CD4-positive, alpha-beta memory T cell (primary cell): ENCODE results near the gene S100A14. TPM values are rescaled to one million over a fixed set of nuclear protein-coding genes. Genes with fewer than 3 reads are reported as not detected.
A peak's percentile ranks its signal among the peaks of the same experiment; 100 is the strongest.
"Not testable (repeated sequence)": the region's sequence is repeated elsewhere in the genome, so short reads cannot be mapped to it uniquely, and the experiment has no call there.

ENCODE experiments used
- CTCF ChIA-PET: fragments of 350-600 bp; sonication (Branson Sonifier 250); formaldehyde crosslinking; loops from one replicate; lab custom pipeline; 2021; ENCODE audit warnings: inconsistent platforms; ENCODE audit not compliant: partially characterized antibody; lab: Charles Lee
- POLR2A ChIA-PET: fragments of 350-600 bp; sonication (Branson Sonifier 250); formaldehyde crosslinking; loops from one replicate; lab custom pipeline; 2021; ENCODE audit not compliant: partially characterized antibody; lab: Charles Lee
- DNase-seq, 5 donors: peaks; one replicate each; pipeline versions ENCODE4 v3.0.0 to v3.0.0-alpha.2; 2020 to 2022; ENCODE audit warnings: mixed read lengths in 1 of 5
- H3K27ac ChIP-seq: one replicate; pipeline ENCODE4 v1.7.0; 2013; ENCODE audit warnings: low read depth, low read length
- H3K27me3 ChIP-seq: 2 replicates; pipeline ENCODE4 v1.7.0; 2013; ENCODE audit warnings: mild to moderate bottlenecking, low read length, moderate library complexity; ENCODE audit not compliant: insufficient read depth
- H3K36me3 ChIP-seq: 2 replicates; pipeline ENCODE4 v1.7.0; 2013; ENCODE audit warnings: mild to moderate bottlenecking, low read length, moderate library complexity; ENCODE audit not compliant: insufficient read depth
- H3K4me1 ChIP-seq: 2 replicates; pipeline ENCODE4 v1.7.0; 2013; ENCODE audit warnings: mild to moderate bottlenecking, low read length, moderate library complexity; ENCODE audit not compliant: insufficient read depth
- H3K4me3 ChIP-seq, 2 donors: one replicate each; pipeline ENCODE4 v1.7.0; 2013; ENCODE audit warnings: low read length in 2 of 2, mild to moderate bottlenecking in 1 of 2
- H3K9me3 ChIP-seq, 2 donors: one replicate each; pipeline ENCODE4 v1.7.0; 2013; ENCODE audit warnings: low read length in 2 of 2, control low read depth in 1 of 2; ENCODE audit not compliant: control insufficient read depth in 1 of 2
- H3K27ac Mint-ChIP-seq, 7 donors: one replicate each; pipeline ENCODE4 v1.8.0; 2020 to 2021; ENCODE audit warnings: mixed read lengths in 7 of 7, mild to moderate bottlenecking in 6 of 7, inconsistent platforms in 3 of 7, moderate library complexity in 3 of 7
- H3K27me3 Mint-ChIP-seq, 2 donors: one replicate each; pipeline ENCODE4 v1.8.0; 2020 to 2021; ENCODE audit warnings: mixed read lengths in 2 of 2
- H3K36me3 Mint-ChIP-seq, 2 donors: one replicate each; pipeline ENCODE4 v1.8.0; 2020 to 2021; ENCODE audit warnings: mixed read lengths in 2 of 2, inconsistent platforms in 1 of 2, mild to moderate bottlenecking in 1 of 2
- H3K4me1 Mint-ChIP-seq, 4 donors: one replicate each; pipeline ENCODE4 v1.8.0; 2020 to 2021; ENCODE audit warnings: mixed read lengths in 4 of 4, mild to moderate bottlenecking in 1 of 4
- H3K4me3 Mint-ChIP-seq, 8 donors: one replicate each; pipeline ENCODE4 v1.8.0; 2020 to 2021; ENCODE audit warnings: mixed read lengths in 8 of 8, mild to moderate bottlenecking in 7 of 8, moderate library complexity in 6 of 8, inconsistent platforms in 3 of 8
- H3K9me3 Mint-ChIP-seq, 8 donors: one replicate each; pipeline ENCODE4 v1.8.0; 2020 to 2021; ENCODE audit warnings: mixed read lengths in 8 of 8, mild to moderate bottlenecking in 5 of 8, inconsistent platforms in 3 of 8, moderate library complexity in 1 of 8
- intact Hi-C: fragments of 100-400 bp; cut with micrococcal nuclease; formaldehyde crosslinking; loops from one replicate; pipeline ENCODE4 v1.15.1; 2023
- polyA plus RNA-seq, 2 donors: library from polyadenylated mRNA; unstranded; fragments of 300-500 nt; fragmentation: Illumina TruSeq; gene quantifications; one replicate each; pipeline ENCODE4 v1.2.3, GENCODE V29; 2021
- total RNA-seq, 2 experiments: library from RNA; stranded (reverse); gene quantifications; one replicate each; pipeline ENCODE4 v1.2.3, GENCODE V29; 2021

Gene S100A14
- total and polyA plus RNA-seq, 4 experiments from 2014 or later = not detected

GRCh38 chr1:153599847-153600246 is 16.3 kb downstream of the S100A14 start:
- Mint-ChIP-seq H3K27me3 (no peaks in the 10 kb centered on the region), H3K4me3 (no peak overlapping the region), H3K4me1 (peaks cover 0 to 16% (median 5%) of the 10 kb centered on the region in 4 donors), H3K36me3 (no peaks in the 10 kb centered on the region), H3K9me3 (no peaks in the 10 kb centered on the region), H3K27ac (no peak overlapping the region)
- DNase-seq = no peak
- intact Hi-C loops = no loop called here
- Histone ChIP-seq H3K9me3 (no peaks in the 10 kb centered on the region), H3K27ac (no peak overlapping the region), H3K4me3 (no peak overlapping the region), H3K36me3 (no peaks in the 10 kb centered on the region), H3K4me1 (peaks cover 7% of the 10 kb centered on the region), H3K27me3 (no peaks in the 10 kb centered on the region)
- POLR2A ChIA-PET = no interaction called here
- CTCF ChIA-PET = no interaction called here

GRCh38 chr1:153598309-153599172 is 17.6 kb downstream of the S100A14 start:
- H3K27ac Mint-ChIP-seq = peak overlapping the region in 3 of 7 donors; percentile 56 to 88 (median 68)
- peaks cover 0 to 16% (median 5%) of the 10 kb centered on the region in 4 donors for H3K4me1 Mint-ChIP-seq
- intact Hi-C loops = no loop called here
- peaks cover 7% of the 10 kb centered on the region for H3K4me1 ChIP-seq
- ChIA-PET CTCF (interaction anchor here (1.9 kb wide), 1 partner anchor 19 kb away, joined by 7 read pairs; no protein-coding TSS in a partner anchor), POLR2A (no interaction called here)
- no peaks in the 10 kb centered on the region for H3K9me3 ChIP-seq
- no peaks in the 10 kb centered on the region for H3K27me3 Mint-ChIP-seq
- H3K9me3 Mint-ChIP-seq = no peaks in the 10 kb centered on the region
- no peak overlapping the region for H3K27ac ChIP-seq
- H3K36me3 ChIP-seq = no peaks in the 10 kb centered on the region
- DNase-seq = no peak
- H3K36me3 Mint-ChIP-seq = no peaks in the 10 kb centered on the region
- H3K4me3 Mint-ChIP-seq = no peak overlapping the region
- H3K27me3 ChIP-seq = no peaks in the 10 kb centered on the region
- H3K4me3 ChIP-seq = no peak overlapping the region

GRCh38 chr1:153597206-153597605 is 18.9 kb downstream of the S100A14 start:
- Histone ChIP-seq H3K9me3 (no peaks in the 10 kb centered on the region), H3K4me3 (no peak overlapping the region), H3K36me3 (no peaks in the 10 kb centered on the region), H3K27ac (no peak overlapping the region), H3K27me3 (no peaks in the 10 kb centered on the region), H3K4me1 (peaks cover 7% of the 10 kb centered on the region)
- Mint-ChIP-seq H3K27me3 (no peaks in the 10 kb centered on the region), H3K36me3 (no peaks in the 10 kb centered on the region), H3K4me1 (peaks cover 0 to 16% (median 4%) of the 10 kb centered on the region in 4 donors), H3K27ac (peak overlapping the region in 4 of 7 donors; percentile 7 to 65 (median 18)), H3K9me3 (no peaks in the 10 kb centered on the region), H3K4me3 (no peak overlapping the region)
- CTCF ChIA-PET = interaction anchor here (1.9 kb wide), 1 partner anchor 20 kb away, joined by 7 read pairs; no protein-coding TSS in a partner anchor
- POLR2A ChIA-PET = no interaction called here
- intact Hi-C loops = no loop called here
- no peak for DNase-seq

- no peak overlapping the region for H3K27ac Mint-ChIP-seq
- H3K9me3 Mint-ChIP-seq = no peaks in the 10 kb centered on the region
- POLR2A ChIA-PET = no interaction called here
- Histone ChIP-seq H3K27ac (no peak overlapping the region), H3K36me3 (no peaks in the 10 kb centered on the region), H3K4me1 (no peaks in the 10 kb centered on the region), H3K4me3 (no peak overlapping the region), H3K9me3 (no peaks in the 10 kb centered on the region), H3K27me3 (no peaks in the 10 kb centered on the region)
- no peaks in the 10 kb centered on the region for H3K36me3 Mint-ChIP-seq
- no peak overlapping the region for H3K4me3 Mint-ChIP-seq
- CTCF ChIA-PET = interaction anchor here (0.7 to 1.4 kb wide), 5 partner anchors 17 to 98 kb away, joined by 3 to 5 read pairs (median 4); partner anchors contain the start of gene S100A14
- DNase-seq = no peak
- H3K27me3 Mint-ChIP-seq = no peaks in the 10 kb centered on the region
- intact Hi-C loops = no loop called here
- H3K4me1 Mint-ChIP-seq = peaks cover 0 to 3% (median 2%) of the 10 kb centered on the region in 4 donors
These were observed 23.4 kb downstream of the S100A14 start for GRCh38 chr1:153592748-153593147.

- no peaks in the 10 kb centered on the region for H3K36me3 ChIP-seq
- no peaks in the 10 kb centered on the region for H3K4me1 ChIP-seq
- ChIA-PET POLR2A (no interaction called here), CTCF (interaction anchor here (1.3 to 1.4 kb wide), 2 partner anchors 11 to 30 kb away, joined by 3 to 4 read pairs; no protein-coding TSS in a partner anchor)
- Mint-ChIP-seq H3K36me3 (no peaks in the 10 kb centered on the region), H3K9me3 (no peaks in the 10 kb centered on the region), H3K4me1 (no peaks in the 10 kb centered on the region), H3K27ac (no peak overlapping the region), H3K27me3 (peaks cover 1 to 3% of the 10 kb centered on the region in 2 donors), H3K4me3 (no peak overlapping the region)
- no peak for DNase-seq
- no peaks in the 10 kb centered on the region for H3K9me3 ChIP-seq
- no peaks in the 10 kb centered on the region for H3K27me3 ChIP-seq
- no peak overlapping the region for H3K4me3 ChIP-seq
- no peak overlapping the region for H3K27ac ChIP-seq
- intact Hi-C loops = no loop called here
These were observed 27.6 kb downstream of the S100A14 start for GRCh38 chr1:153588482-153588881.

GRCh38 chr1:153588033-153588432 is 28.1 kb downstream of the S100A14 start:
- H3K4me3 Mint-ChIP-seq, H3K9me3 Mint-ChIP-seq, H3K27me3 ChIP-seq, H3K4me3 ChIP-seq, H3K27ac ChIP-seq, intact Hi-C loops, H3K4me1 Mint-ChIP-seq, POLR2A ChIA-PET, H3K27me3 Mint-ChIP-seq, DNase-seq, H3K36me3 ChIP-seq, H3K9me3 ChIP-seq, H3K27ac Mint-ChIP-seq, H3K4me1 ChIP-seq, H3K36me3 Mint-ChIP-seq: not testable (repeated sequence)
- CTCF ChIA-PET = interaction anchor here (0.9 to 2.0 kb wide), 4 partner anchors 10 to 78 kb away, joined by 3 to 7 read pairs (median 4); no protein-coding TSS in a partner anchor

GRCh38 chr1:153587314-153587713 is 28.8 kb downstream of the S100A14 start:
- intact Hi-C loops = no loop called here
- POLR2A ChIA-PET = no interaction called here
- H3K4me1 Mint-ChIP-seq = no peaks in the 10 kb centered on the region
- Histone ChIP-seq H3K4me1 (no peaks in the 10 kb centered on the region), H3K27me3 (no peaks in the 10 kb centered on the region), H3K4me3 (no peak overlapping the region), H3K27ac (no peak overlapping the region), H3K9me3 (no peaks in the 10 kb centered on the region), H3K36me3 (no peaks in the 10 kb centered on the region)
- H3K4me3 Mint-ChIP-seq = no peak overlapping the region
- no peaks in the 10 kb centered on the region for H3K9me3 Mint-ChIP-seq
- H3K36me3 Mint-ChIP-seq = no peaks in the 10 kb centered on the region
- CTCF ChIA-PET = interaction anchor here (0.9 to 2.0 kb wide), 2 partner anchors 15 to 77 kb away, joined by 3 to 7 read pairs; no protein-coding TSS in a partner anchor
- H3K27ac Mint-ChIP-seq = no peak overlapping the region
- peaks cover 1 to 3% of the 10 kb centered on the region in 2 donors for H3K27me3 Mint-ChIP-seq
- no peak for DNase-seq
